ENCODE results near the gene PAX2. TPM values are rescaled to one million over a fixed set of nuclear protein-coding genes. Genes with fewer than 3 reads are reported as not detected.

PAX2 gene
- total RNA-seq, 2 experiments from 2014 or later: not detected

GRCh38 chr10:100803908-100804307 lies 58.5 kb downstream of the PAX2 start:
- H3K27me3 Mint-ChIP-seq: peaks cover 54% of the 10 kb centered on the region

GRCh38 chr10:100805543-100806355 lies 60.4 kb downstream of the PAX2 start:
- Mint-ChIP-seq H3K27ac (no peak overlapping the region), H3K4me3 (no peak overlapping the region), H3K4me1 (no peaks in the 10 kb centered on the region), H3K27me3 (peaks cover 51% of the 10 kb centered on the region), H3K9me3 (no peaks in the 10 kb centered on the region), H3K36me3 (ENCODE audit: low read depth) (no peaks in the 10 kb centered on the region)
- CTCF ChIA-PET: no interaction called here
- no peak for DNase-seq
- POLR2A ChIA-PET: no interaction called here

More at GRCh38 chr10:100803908-100804307, 58.5 kb downstream of the PAX2 start:
- CTCF ChIA-PET: no interaction called here
- Mint-ChIP-seq H3K27ac (no peak overlapping the region), H3K9me3 (no peaks in the 10 kb centered on the region), H3K4me3 (no peak overlapping the region), H3K36me3 (ENCODE audit: low read depth) (no peaks in the 10 kb centered on the region), H3K4me1 (no peaks in the 10 kb centered on the region)
- POLR2A ChIA-PET: no interaction called here
- no peak for DNase-seq

- Mint-ChIP-seq H3K27me3 (peaks cover 53% of the 10 kb centered on the region), H3K4me1 (no peaks in the 10 kb centered on the region), H3K4me3 (no peak overlapping the region), H3K9me3 (no peaks in the 10 kb centered on the region), H3K36me3 (ENCODE audit: low read depth) (no peaks in the 10 kb centered on the region), H3K27ac (no peak overlapping the region)
- ChIA-PET CTCF (no interaction called here), POLR2A (no interaction called here)
- no peak for DNase-seq
Observed at GRCh38 chr10:100806356-100806645, 60.9 kb downstream of the PAX2 start.

- ChIA-PET POLR2A (no interaction called here), CTCF (no interaction called here)
- no peak for DNase-seq
- Mint-ChIP-seq H3K27me3 (peaks cover 51% of the 10 kb centered on the region), H3K4me3 (no peak overlapping the region), H3K36me3 (ENCODE audit: low read depth) (no peaks in the 10 kb centered on the region), H3K27ac (no peak overlapping the region), H3K4me1 (no peaks in the 10 kb centered on the region), H3K9me3 (no peaks in the 10 kb centered on the region)
Observed at GRCh38 chr10:100807241-100807951, 62.0 kb downstream of the PAX2 start.

- ChIA-PET CTCF (no interaction called here), POLR2A (no interaction called here)
- no peak for DNase-seq
- H3K4me1 Mint-ChIP-seq: no peaks in the 10 kb centered on the region
- no peak overlapping the region for H3K27ac Mint-ChIP-seq
- H3K4me3 Mint-ChIP-seq: no peak overlapping the region
- no peaks in the 10 kb centered on the region for H3K36me3 Mint-ChIP-seq (ENCODE audit: low read depth)
- H3K27me3 Mint-ChIP-seq: peaks cover 49% of the 10 kb centered on the region
- H3K9me3 Mint-ChIP-seq: no peaks in the 10 kb centered on the region
Observed at GRCh38 chr10:100808876-100809275, 63.5 kb downstream of the PAX2 start.

- Mint-ChIP-seq H3K27ac (no peak overlapping the region), H3K27me3 (peaks cover 38% of the 10 kb centered on the region)
- POLR2A ChIA-PET: no interaction called here
Observed at GRCh38 chr10:100810091-100810834, 64.9 kb downstream of the PAX2 start.

GRCh38 chr10:100810835-100811116 lies 65.4 kb downstream of the PAX2 start:
- no peak overlapping the region for H3K4me3 Mint-ChIP-seq
- H3K36me3 Mint-ChIP-seq (ENCODE audit: low read depth): no peaks in the 10 kb centered on the region
- peaks cover 38% of the 10 kb centered on the region for H3K27me3 Mint-ChIP-seq
- H3K4me1 Mint-ChIP-seq: no peaks in the 10 kb centered on the region
- CTCF ChIA-PET: no interaction called here
- POLR2A ChIA-PET: no interaction called here
- H3K9me3 Mint-ChIP-seq: no peaks in the 10 kb centered on the region
- no peak for DNase-seq
- no peak overlapping the region for H3K27ac Mint-ChIP-seq

More at GRCh38 chr10:100810091-100810834, 64.9 kb downstream of the PAX2 start:
- no peak for DNase-seq
- CTCF ChIA-PET: interaction anchor here (0.9 kb wide), 1 partner anchor 68 kb away, joined by 3 read pairs; no protein-coding TSS in a partner anchor
- Mint-ChIP-seq H3K4me1 (no peaks in the 10 kb centered on the region), H3K36me3 (ENCODE audit: low read depth) (no peaks in the 10 kb centered on the region), H3K4me3 (no peak overlapping the region), H3K9me3 (no peaks in the 10 kb centered on the region)

GRCh38 chr10:100811261-100811660 lies 65.9 kb downstream of the PAX2 start:
- Mint-ChIP-seq H3K9me3 (no peaks in the 10 kb centered on the region), H3K4me1 (no peaks in the 10 kb centered on the region), H3K27ac (no peak overlapping the region), H3K36me3 (ENCODE audit: low read depth) (no peaks in the 10 kb centered on the region), H3K27me3 (peaks cover 41% of the 10 kb centered on the region), H3K4me3 (no peak overlapping the region)
- ChIA-PET CTCF (interaction anchor here (0.9 kb wide), 1 partner anchor 11 kb away, joined by 3 read pairs; no protein-coding TSS in a partner anchor), POLR2A (no interaction called here)
- no peak for DNase-seq

GRCh38 chr10:100811752-100812750 lies 66.7 kb downstream of the PAX2 start:
- ChIA-PET CTCF (interaction anchor here (0.9 kb wide), 1 partner anchor 10 kb away, joined by 3 read pairs; no protein-coding TSS in a partner anchor), POLR2A (no interaction called here)
- Mint-ChIP-seq H3K4me1 (no peaks in the 10 kb centered on the region), H3K27ac (no peak overlapping the region), H3K36me3 (ENCODE audit: low read depth) (no peaks in the 10 kb centered on the region), H3K27me3 (peaks cover 42% of the 10 kb centered on the region), H3K4me3 (no peak overlapping the region), H3K9me3 (no peaks in the 10 kb centered on the region)
- no peak for DNase-seq

- Mint-ChIP-seq H3K9me3 (no peaks in the 10 kb centered on the region), H3K27me3 (peaks cover 42% of the 10 kb centered on the region), H3K4me3 (no peak overlapping the region), H3K36me3 (ENCODE audit: low read depth) (no peaks in the 10 kb centered on the region), H3K27ac (no peak overlapping the region), H3K4me1 (no peaks in the 10 kb centered on the region)
- CTCF ChIA-PET: no interaction called here
- no peak for DNase-seq
- POLR2A ChIA-PET: no interaction called here
Observed at GRCh38 chr10:100812978-100813377, 67.6 kb downstream of the PAX2 start.

GRCh38 chr10:100814751-100815474 lies 69.5 kb downstream of the PAX2 start:
- POLR2A ChIA-PET: no interaction called here
- no peaks in the 10 kb centered on the region for H3K9me3 Mint-ChIP-seq
- no peaks in the 10 kb centered on the region for H3K4me1 Mint-ChIP-seq
- no peak for DNase-seq
- CTCF ChIA-PET: interaction anchor here (0.5 to 1.9 kb wide), 4 partner anchors 10 to 79 kb away, joined by 3 to 7 read pairs (median 4); no protein-coding TSS in a partner anchor
- H3K36me3 Mint-ChIP-seq (ENCODE audit: low read depth): no peaks in the 10 kb centered on the region
- H3K27me3 Mint-ChIP-seq: peaks cover 47% of the 10 kb centered on the region
- no peak overlapping the region for H3K4me3 Mint-ChIP-seq
- no peak overlapping the region for H3K27ac Mint-ChIP-seq

GRCh38 chr10:100816671-100817070 lies 71.3 kb downstream of the PAX2 start:
- H3K27me3 Mint-ChIP-seq: peaks cover 51% of the 10 kb centered on the region
- no peaks in the 10 kb centered on the region for H3K36me3 Mint-ChIP-seq (ENCODE audit: low read depth)
- no peaks in the 10 kb centered on the region for H3K4me1 Mint-ChIP-seq
- H3K27ac Mint-ChIP-seq: no peak overlapping the region
- H3K4me3 Mint-ChIP-seq: no peak overlapping the region
- H3K9me3 Mint-ChIP-seq: no peaks in the 10 kb centered on the region
- ChIA-PET CTCF (no interaction called here), POLR2A (no interaction called here)
- DNase-seq: no peak

Data from activated CD4-positive, alpha-beta T cell treated with anti-CD3 and anti-CD28 coated beads, Interleukin-2, amount 10 ng/mL, durations not matched to agents 7 days and 5 days (primary cell).